ENCODE data around the gene LRRC74B.

GRCh38 chr22:21026783-21027692 is 18.7 kb upstream of the LRRC74B start:
- TF ChIP-seq REST (IDR thresholded peaks at IDR 0.05; ENCODE audit: unreplicated experiment) (no peak), POLR2AphosphoS5 (IDR thresholded peaks at IDR 0.05; ENCODE audit: low read depth) (no peak)
